ENCODE results near the gene E2F4.

- TF ChIP-seq, protein P1, sequence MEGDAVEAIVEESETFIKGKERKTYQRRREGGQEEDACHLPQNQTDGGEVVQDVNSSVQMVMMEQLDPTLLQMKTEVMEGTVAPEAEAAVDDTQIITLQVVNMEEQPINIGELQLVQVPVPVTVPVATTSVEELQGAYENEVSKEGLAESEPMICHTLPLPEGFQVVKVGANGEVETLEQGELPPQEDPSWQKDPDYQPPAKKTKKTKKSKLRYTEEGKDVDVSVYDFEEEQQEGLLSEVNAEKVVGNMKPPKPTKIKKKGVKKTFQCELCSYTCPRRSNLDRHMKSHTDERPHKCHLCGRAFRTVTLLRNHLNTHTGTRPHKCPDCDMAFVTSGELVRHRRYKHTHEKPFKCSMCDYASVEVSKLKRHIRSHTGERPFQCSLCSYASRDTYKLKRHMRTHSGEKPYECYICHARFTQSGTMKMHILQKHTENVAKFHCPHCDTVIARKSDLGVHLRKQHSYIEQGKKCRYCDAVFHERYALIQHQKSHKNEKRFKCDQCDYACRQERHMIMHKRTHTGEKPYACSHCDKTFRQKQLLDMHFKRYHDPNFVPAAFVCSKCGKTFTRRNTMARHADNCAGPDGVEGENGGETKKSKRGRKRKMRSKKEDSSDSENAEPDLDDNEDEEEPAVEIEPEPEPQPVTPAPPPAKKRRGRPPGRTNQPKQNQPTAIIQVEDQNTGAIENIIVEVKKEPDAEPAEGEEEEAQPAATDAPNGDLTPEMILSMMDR (IDR thresholded peaks at IDR 0.05 in 2 of 3, conservative IDR thresholded peaks at IDR 0.05 in 1 of 3; ENCODE audit: borderline replicate concordance in 1 of 3, insufficient read depth in 1 of 3, low read depth in 2 of 3, low read length in 2 of 3): no peak
- TF ChIP-seq, protein P2, sequence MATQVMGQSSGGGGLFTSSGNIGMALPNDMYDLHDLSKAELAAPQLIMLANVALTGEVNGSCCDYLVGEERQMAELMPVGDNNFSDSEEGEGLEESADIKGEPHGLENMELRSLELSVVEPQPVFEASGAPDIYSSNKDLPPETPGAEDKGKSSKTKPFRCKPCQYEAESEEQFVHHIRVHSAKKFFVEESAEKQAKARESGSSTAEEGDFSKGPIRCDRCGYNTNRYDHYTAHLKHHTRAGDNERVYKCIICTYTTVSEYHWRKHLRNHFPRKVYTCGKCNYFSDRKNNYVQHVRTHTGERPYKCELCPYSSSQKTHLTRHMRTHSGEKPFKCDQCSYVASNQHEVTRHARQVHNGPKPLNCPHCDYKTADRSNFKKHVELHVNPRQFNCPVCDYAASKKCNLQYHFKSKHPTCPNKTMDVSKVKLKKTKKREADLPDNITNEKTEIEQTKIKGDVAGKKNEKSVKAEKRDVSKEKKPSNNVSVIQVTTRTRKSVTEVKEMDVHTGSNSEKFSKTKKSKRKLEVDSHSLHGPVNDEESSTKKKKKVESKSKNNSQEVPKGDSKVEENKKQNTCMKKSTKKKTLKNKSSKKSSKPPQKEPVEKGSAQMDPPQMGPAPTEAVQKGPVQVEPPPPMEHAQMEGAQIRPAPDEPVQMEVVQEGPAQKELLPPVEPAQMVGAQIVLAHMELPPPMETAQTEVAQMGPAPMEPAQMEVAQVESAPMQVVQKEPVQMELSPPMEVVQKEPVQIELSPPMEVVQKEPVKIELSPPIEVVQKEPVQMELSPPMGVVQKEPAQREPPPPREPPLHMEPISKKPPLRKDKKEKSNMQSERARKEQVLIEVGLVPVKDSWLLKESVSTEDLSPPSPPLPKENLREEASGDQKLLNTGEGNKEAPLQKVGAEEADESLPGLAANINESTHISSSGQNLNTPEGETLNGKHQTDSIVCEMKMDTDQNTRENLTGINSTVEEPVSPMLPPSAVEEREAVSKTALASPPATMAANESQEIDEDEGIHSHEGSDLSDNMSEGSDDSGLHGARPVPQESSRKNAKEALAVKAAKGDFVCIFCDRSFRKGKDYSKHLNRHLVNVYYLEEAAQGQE (IDR thresholded peaks at IDR 0.05; ENCODE audit: low read depth): no peak
- TF ChIP-seq, protein P3, sequence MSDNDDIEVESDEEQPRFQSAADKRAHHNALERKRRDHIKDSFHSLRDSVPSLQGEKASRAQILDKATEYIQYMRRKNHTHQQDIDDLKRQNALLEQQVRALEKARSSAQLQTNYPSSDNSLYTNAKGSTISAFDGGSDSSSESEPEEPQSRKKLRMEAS (IDR thresholded peaks at IDR 0.05): no peak
- TF ChIP-seq EZH2 (IDR thresholded peaks at IDR 0.05) (no peak), RAD21 (IDR thresholded peaks at IDR 0.05; ENCODE audit: low read depth) (no peak), YY1 (IDR thresholded peaks at IDR 0.05; ENCODE audit: extremely low read depth, insufficient replicate concordance, low read depth, low read length) (no peak)
Measured at GRCh38 chr16:67201411-67202345, 9.7 kb downstream of the E2F4 start.

All from HCT116 (cell line).